ENCODE data around the gene THADA.

DNA sequence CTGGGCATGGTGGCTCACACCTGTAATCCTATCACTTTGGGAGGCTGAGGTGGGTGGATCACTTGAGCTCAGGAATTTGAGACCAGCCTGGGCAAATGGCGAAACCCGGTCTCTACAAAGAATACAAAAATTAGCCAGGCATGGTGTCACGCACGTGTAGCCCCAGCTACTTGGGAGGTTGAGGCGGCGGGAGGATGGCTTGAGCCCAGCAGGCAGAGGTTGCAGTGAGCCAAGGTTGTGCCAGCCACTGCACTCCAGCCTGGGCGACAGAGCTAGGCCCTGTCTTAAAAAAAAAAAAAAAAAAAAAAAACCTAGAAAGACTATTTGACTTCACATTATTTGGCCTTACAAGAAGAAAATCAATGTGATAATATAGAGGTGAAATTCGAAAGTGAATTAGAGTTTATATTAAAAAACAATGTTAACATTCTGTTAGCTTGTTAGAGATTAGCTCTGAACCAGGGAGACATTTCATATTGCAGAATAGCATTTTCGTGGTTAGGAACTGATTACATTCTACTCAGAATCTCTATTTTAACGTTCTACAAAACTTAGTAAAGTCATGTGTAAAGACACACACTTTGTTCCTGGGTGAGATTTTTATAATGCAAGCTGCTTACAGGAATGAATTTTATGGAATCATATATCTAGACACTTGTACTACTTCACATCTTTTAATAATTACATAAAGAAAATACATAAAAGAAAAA is 120.5 kb downstream of the THADA start:
- no peak for TF ChIP-seq POLR2A (IDR thresholded peaks at IDR 0.05)
- TF ChIP-seq, protein P1, sequence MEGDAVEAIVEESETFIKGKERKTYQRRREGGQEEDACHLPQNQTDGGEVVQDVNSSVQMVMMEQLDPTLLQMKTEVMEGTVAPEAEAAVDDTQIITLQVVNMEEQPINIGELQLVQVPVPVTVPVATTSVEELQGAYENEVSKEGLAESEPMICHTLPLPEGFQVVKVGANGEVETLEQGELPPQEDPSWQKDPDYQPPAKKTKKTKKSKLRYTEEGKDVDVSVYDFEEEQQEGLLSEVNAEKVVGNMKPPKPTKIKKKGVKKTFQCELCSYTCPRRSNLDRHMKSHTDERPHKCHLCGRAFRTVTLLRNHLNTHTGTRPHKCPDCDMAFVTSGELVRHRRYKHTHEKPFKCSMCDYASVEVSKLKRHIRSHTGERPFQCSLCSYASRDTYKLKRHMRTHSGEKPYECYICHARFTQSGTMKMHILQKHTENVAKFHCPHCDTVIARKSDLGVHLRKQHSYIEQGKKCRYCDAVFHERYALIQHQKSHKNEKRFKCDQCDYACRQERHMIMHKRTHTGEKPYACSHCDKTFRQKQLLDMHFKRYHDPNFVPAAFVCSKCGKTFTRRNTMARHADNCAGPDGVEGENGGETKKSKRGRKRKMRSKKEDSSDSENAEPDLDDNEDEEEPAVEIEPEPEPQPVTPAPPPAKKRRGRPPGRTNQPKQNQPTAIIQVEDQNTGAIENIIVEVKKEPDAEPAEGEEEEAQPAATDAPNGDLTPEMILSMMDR (IDR thresholded peaks at IDR 0.05) = no peak

All from thyroid gland (tissue), 4 donors.